Activated CD8-positive, alpha-beta memory T cell treated with anti-CD3 and anti-CD28 coated beads for 36 hours (primary cell): ENCODE data around the gene SUPT4H1. TPM values are rescaled to one million over a fixed set of nuclear protein-coding genes. Genes with fewer than 3 reads are reported as not detected.

Experiments used
- CTCF ChIA-PET: fragments of 350-600 bp; sonication (Branson Sonifier 250); formaldehyde crosslinking; loops from one replicate; lab custom pipeline; 2021; ENCODE audit warnings: antibody characterized with exemption; lab: Charles Lee
- POLR2A ChIA-PET: fragments of 350-600 bp; sonication (Branson Sonifier 250); formaldehyde crosslinking; loops from one replicate; lab custom pipeline; 2021; ENCODE audit warnings: antibody characterized with exemption; lab: Charles Lee
- total RNA-seq, 2 experiments: library from RNA; stranded (reverse); gene quantifications; one replicate each; pipeline ENCODE4 v1.2.3, GENCODE V29; 2021

Gene SUPT4H1
- total RNA-seq, 2 experiments from 2014 or later: 128 to 143 TPM

- ChIA-PET POLR2A (interaction anchor here (8.1 kb wide), 1 partner anchor 21 kb away, joined by 220 read pairs; no protein-coding TSS in a partner anchor), CTCF (interaction anchor here (0.6 to 6.5 kb wide), 3 partner anchors 23 to 44 kb away, joined by 3 to 74 read pairs (median 3); no protein-coding TSS in a partner anchor)
Measured at GRCh38 chr17:58320570-58321323, 31.3 kb downstream of the SUPT4H1 start.

- ChIA-PET CTCF (interaction anchor here (6.5 kb wide), 1 partner anchor 24 kb away, joined by 74 read pairs; no protein-coding TSS in a partner anchor), POLR2A (no interaction called here)
Measured at GRCh38 chr17:58320163-58320558, 31.8 kb downstream of the SUPT4H1 start.

GRCh38 chr17:58319173-58320162 lies 32.5 kb downstream of the SUPT4H1 start:
- POLR2A ChIA-PET: interaction anchor here (0.8 to 2.3 kb wide), 3 partner anchors 8 to 18 kb away, joined by 3 to 41 read pairs (median 32); partner anchors contain the start of gene TSPOAP1
- CTCF ChIA-PET: interaction anchor here (0.7 to 6.5 kb wide), 2 partner anchors 25 to 71 kb away, joined by 3 to 74 read pairs; no protein-coding TSS in a partner anchor

- POLR2A ChIA-PET: interaction anchor here (0.6 to 2.5 kb wide), 6 partner anchors 8 to 169 kb away, joined by 3 to 41 read pairs (median 31); partner anchors contain the start of genes HSF5, SUPT4H1 and TSPOAP1
- CTCF ChIA-PET: interaction anchor here (1.7 to 6.5 kb wide), 2 partner anchors 17 to 26 kb away, joined by 6 to 74 read pairs; no protein-coding TSS in a partner anchor
Measured at GRCh38 chr17:58318627-58319172, 33.3 kb downstream of the SUPT4H1 start.

- POLR2A ChIA-PET: interaction anchor here (0.5 to 2.5 kb wide), 10 partner anchors 9 to 196 kb away, joined by 3 to 41 read pairs (median 18); partner anchors contain the start of genes HSF5, MTMR4, RNF43 and SUPT4H1
- CTCF ChIA-PET: interaction anchor here (0.6 to 6.5 kb wide), 28 partner anchors 8 to 227 kb away, joined by 3 to 74 read pairs (median 6); partner anchors contain the start of genes HSF5, MTMR4, RNF43 and SUPT4H1
Measured at GRCh38 chr17:58318065-58318481, 33.9 kb downstream of the SUPT4H1 start.

GRCh38 chr17:58317421-58318064 lies 34.5 kb downstream of the SUPT4H1 start:
- ChIA-PET POLR2A (interaction anchor here (0.5 to 2.5 kb wide), 15 partner anchors 10 to 315 kb away, joined by 3 to 41 read pairs (median 4); partner anchors contain the start of genes HSF5, MTMR4, RNF43 and SUPT4H1), CTCF (interaction anchor here (0.6 to 6.5 kb wide), 32 partner anchors 9 to 227 kb away, joined by 3 to 74 read pairs (median 5); partner anchors contain the start of genes HSF5, MTMR4, RNF43 and SUPT4H1)

- ChIA-PET CTCF (interaction anchor here (0.6 to 6.5 kb wide), 18 partner anchors 8 to 189 kb away, joined by 3 to 74 read pairs (median 6); partner anchors contain the start of genes HSF5, RNF43 and SUPT4H1), POLR2A (interaction anchor here (0.9 to 2.5 kb wide), 7 partner anchors 16 to 316 kb away, joined by 3 to 40 read pairs (median 9); partner anchors contain the start of genes MTMR4 and SUPT4H1)
Measured at GRCh38 chr17:58316260-58316960, 35.6 kb downstream of the SUPT4H1 start.

GRCh38 chr17:58315750-58316149 lies 36.3 kb downstream of the SUPT4H1 start:
- ChIA-PET CTCF (interaction anchor here (1.0 to 6.5 kb wide), 5 partner anchors 11 to 133 kb away, joined by 3 to 74 read pairs (median 24); partner anchors contain the start of gene RNF43), POLR2A (no interaction called here)

GRCh38 chr17:58315281-58315711 lies 36.7 kb downstream of the SUPT4H1 start:
- POLR2A ChIA-PET: no interaction called here
- CTCF ChIA-PET: interaction anchor here (1.0 to 6.5 kb wide), 7 partner anchors 10 to 133 kb away, joined by 3 to 74 read pairs (median 5); partner anchors contain the start of genes RNF43 and SUPT4H1

- CTCF ChIA-PET: interaction anchor here (1.1 to 6.5 kb wide), 5 partner anchors 10 to 134 kb away, joined by 3 to 74 read pairs (median 5); partner anchors contain the start of genes RNF43 and SUPT4H1
- POLR2A ChIA-PET: interaction anchor here (0.6 kb wide), 1 partner anchor 136 kb away, joined by 6 read pairs; no protein-coding TSS in a partner anchor
Measured at GRCh38 chr17:58314706-58315015, 37.3 kb downstream of the SUPT4H1 start.

GRCh38 chr17:58313815-58314705 lies 37.9 kb downstream of the SUPT4H1 start:
- ChIA-PET CTCF (interaction anchor here (1.1 to 6.5 kb wide), 4 partner anchors 9 to 103 kb away, joined by 4 to 74 read pairs (median 16); partner anchors contain the start of genes RNF43 and SUPT4H1), POLR2A (interaction anchor here (0.6 kb wide), 1 partner anchor 136 kb away, joined by 6 read pairs; no protein-coding TSS in a partner anchor)

GRCh38 chr17:58312829-58313228 lies 39.2 kb downstream of the SUPT4H1 start:
- POLR2A ChIA-PET: no interaction called here
- CTCF ChIA-PET: interaction anchor here (0.8 to 1.2 kb wide), 2 partner anchors 9 to 32 kb away, joined by 3 read pairs; no protein-coding TSS in a partner anchor

GRCh38 chr17:58312021-58312630 lies 39.9 kb downstream of the SUPT4H1 start:
- ChIA-PET CTCF (interaction anchor here (0.8 to 1.2 kb wide), 2 partner anchors 8 to 33 kb away, joined by 3 read pairs; no protein-coding TSS in a partner anchor), POLR2A (no interaction called here)

GRCh38 chr17:58311429-58311894 lies 40.5 kb downstream of the SUPT4H1 start:
- ChIA-PET CTCF (no interaction called here), POLR2A (no interaction called here)
